Kidney epithelial cell (primary cell): ENCODE measurements around the gene GNAS. TPM values are rescaled to one million over a fixed set of nuclear protein-coding genes. Genes with fewer than 3 reads are reported as not detected.

Source experiments
- DNase-seq: peaks from one replicate; pipeline ENCODE4 v3.0.0-alpha.2; 2010; ENCODE audit warnings: low read depth
- H3K27me3 ChIP-seq: 2 replicates; pipeline ENCODE4 v1.6.0; 2011; ENCODE audit warnings: low read length; ENCODE audit not compliant: control insufficient read depth, insufficient read depth
- H3K36me3 ChIP-seq: 2 replicates; pipeline ENCODE4 v1.5.1; 2011; ENCODE audit warnings: low read length; ENCODE audit not compliant: control insufficient read depth, insufficient read depth
- H3K4me3 ChIP-seq: 2 replicates; pipeline ENCODE4 v1.5.1; 2011; ENCODE audit warnings: low read depth, mild to moderate bottlenecking, control low read depth, low read length
- total RNA-seq: library from RNA; depleted of rRNA; stranded (reverse); fragments of >200 nt; gene quantifications from 2 replicates; pipeline ENCODE4 v1.2.3, GENCODE V29; 2015
- TF ChIP-seq, protein P1 (sequence below): IDR thresholded peaks from 2 replicates; pipeline ENCODE4 v1.5.1; 2011; ENCODE audit warnings: mild to moderate bottlenecking, moderate library complexity, low read length, control low read depth, inconsistent platforms; ENCODE audit not compliant: insufficient read depth, poor library complexity, severe bottlenecking

Gene GNAS
- total RNA-seq, 1 donor from 2014 or later = 851 TPM

DNA sequence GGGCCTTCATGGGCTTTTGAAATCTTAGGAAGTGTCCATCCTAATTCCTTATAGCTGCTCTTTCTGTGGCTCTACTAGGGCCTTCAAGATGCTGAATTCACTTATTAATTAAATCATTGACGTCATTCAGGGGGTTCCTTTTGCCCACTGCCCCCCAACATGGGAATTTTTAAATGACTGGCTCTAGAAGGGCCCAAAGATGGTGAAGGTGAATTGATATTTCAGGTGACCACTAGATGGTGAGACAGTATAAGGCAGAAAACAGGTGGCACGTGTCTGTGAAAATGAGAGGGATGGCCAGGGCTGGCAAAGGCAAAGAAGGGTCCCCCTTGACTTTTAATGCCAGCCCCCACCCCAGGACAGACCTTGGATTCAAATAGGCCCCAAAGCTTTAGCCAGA lies 11.8 kb downstream of the GNAS start:
- DNase-seq = no peak
- peaks cover 9% of the 10 kb centered on the region for H3K27me3 ChIP-seq
- no peaks in the 10 kb centered on the region for H3K36me3 ChIP-seq
- H3K4me3 ChIP-seq = no peak overlapping the region
- TF ChIP-seq, protein P1, sequence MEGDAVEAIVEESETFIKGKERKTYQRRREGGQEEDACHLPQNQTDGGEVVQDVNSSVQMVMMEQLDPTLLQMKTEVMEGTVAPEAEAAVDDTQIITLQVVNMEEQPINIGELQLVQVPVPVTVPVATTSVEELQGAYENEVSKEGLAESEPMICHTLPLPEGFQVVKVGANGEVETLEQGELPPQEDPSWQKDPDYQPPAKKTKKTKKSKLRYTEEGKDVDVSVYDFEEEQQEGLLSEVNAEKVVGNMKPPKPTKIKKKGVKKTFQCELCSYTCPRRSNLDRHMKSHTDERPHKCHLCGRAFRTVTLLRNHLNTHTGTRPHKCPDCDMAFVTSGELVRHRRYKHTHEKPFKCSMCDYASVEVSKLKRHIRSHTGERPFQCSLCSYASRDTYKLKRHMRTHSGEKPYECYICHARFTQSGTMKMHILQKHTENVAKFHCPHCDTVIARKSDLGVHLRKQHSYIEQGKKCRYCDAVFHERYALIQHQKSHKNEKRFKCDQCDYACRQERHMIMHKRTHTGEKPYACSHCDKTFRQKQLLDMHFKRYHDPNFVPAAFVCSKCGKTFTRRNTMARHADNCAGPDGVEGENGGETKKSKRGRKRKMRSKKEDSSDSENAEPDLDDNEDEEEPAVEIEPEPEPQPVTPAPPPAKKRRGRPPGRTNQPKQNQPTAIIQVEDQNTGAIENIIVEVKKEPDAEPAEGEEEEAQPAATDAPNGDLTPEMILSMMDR = peak; percentile 15

DNA sequence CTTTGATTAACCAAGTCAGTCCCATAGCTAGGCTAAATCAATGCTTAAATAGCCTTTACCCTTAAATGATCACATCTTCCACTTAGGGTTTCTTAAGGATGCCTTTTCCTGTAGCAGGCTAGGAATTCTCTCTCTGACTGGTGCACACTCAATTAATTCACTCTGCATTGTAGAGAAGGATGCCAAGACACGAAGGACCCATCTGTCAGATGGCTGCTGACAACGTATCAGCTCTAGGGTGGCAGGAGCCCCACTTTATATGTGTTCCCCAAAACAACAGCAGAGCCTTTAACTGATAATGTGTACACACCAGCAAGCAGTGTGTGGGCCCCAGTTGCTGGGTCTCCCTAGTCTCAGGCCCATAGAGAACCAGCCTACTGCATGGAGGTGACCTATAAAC lies 13.3 kb downstream of the GNAS start:
- TF ChIP-seq, protein P1 = no peak
- no peak for DNase-seq
- peaks cover 9% of the 10 kb centered on the region for H3K27me3 ChIP-seq

DNA sequence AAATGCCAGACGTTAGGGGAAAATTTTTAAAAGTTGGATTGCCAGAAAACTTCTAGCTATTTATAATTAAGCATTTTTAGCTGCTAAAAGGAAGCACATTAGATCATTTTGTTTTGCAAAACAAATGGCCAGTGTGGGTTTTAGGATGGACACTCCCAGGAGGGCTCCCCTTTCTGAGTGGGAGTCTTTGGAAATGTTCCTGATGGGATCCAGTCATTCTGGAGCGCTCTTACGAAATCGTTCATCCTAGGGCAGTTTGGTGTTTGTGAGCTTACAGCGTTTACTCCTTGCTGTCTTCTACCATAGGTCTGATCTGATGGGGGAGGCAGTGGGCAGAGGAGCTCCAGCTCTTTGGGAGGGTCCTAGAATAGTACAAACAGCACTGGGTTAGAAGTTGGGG lies 14.7 kb downstream of the GNAS start:
- Histone ChIP-seq H3K36me3 (no peaks in the 10 kb centered on the region), H3K27me3 (peaks cover 6% of the 10 kb centered on the region), H3K4me3 (no peak overlapping the region)
- TF ChIP-seq, protein P1 = no peak
- DNase-seq = no peak

More for the DNA sequence above, 13.3 kb downstream of the GNAS start:
- H3K4me3 ChIP-seq = no peak overlapping the region
- H3K36me3 ChIP-seq = no peaks in the 10 kb centered on the region

DNA sequence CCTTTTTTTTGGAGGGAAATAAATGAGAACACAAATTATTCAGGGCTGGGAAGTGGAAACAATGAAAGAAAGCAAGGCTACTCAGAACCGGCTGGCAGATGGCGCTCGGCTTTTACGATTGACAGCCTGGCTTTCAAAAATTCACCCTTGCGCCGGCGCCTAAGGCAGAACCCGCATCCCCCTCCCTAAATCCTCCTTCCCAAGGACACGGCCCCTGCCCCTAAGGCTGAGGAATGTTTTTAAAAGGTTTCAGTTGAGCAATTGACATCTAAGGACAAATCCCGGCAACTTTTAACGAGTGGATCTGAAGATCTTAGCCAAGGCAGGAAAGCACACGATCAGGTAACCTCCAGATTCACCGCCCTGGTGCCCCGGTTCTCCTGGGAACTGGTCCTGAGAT lies 16.3 kb downstream of the GNAS start:
- TF ChIP-seq, protein P1 = peak; percentile 55
- no peak for DNase-seq
- H3K27me3 ChIP-seq = peaks cover 6% of the 10 kb centered on the region
- no peaks in the 10 kb centered on the region for H3K36me3 ChIP-seq
- H3K4me3 ChIP-seq = no peak overlapping the region

DNA sequence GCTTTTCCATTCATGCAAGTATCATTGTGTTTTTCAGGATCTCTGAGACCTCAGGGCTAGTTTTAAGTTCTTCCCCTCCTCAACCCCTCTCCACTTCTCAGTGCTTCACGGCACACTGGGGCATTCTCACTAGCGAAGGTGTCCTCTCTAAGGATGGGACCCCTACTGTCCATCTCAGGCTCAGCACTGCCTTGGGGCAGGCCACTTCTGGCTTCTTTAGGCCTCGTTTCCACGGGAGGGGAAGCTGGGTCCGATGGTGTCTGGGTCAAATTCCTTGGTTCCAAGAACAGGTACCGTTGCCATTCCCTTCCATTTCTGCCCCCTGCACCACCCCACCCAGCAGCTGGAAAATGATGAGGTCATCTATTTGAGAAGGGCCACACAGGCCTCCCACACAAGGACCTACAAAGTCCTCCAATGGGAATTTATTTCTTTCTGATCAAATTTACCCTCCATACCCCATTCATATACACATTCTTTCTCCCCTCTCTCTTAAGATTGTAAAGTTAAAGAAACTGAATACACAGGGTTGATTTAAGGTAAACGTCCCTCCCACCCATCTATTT lies 17.2 kb downstream of the GNAS start:
- DNase-seq = no peak
- Histone ChIP-seq H3K4me3 (no peak overlapping the region), H3K36me3 (no peaks in the 10 kb centered on the region), H3K27me3 (peaks cover 4% of the 10 kb centered on the region)
- TF ChIP-seq, protein P1 = no peak
